K562 (cell line): ENCODE results near the gene ADAMTS14. TPM values are rescaled to one million over a fixed set of nuclear protein-coding genes. Genes with fewer than 3 reads are reported as not detected.

ENCODE experiments used
- ILK ChIP-seq: fragments of 450-650 bp; IDR thresholded peaks from 2 replicates; pipeline ENCODE4 v1.6.1; 2016; ENCODE audit warnings: missing genetic modification characterization, low read depth, mild to moderate bottlenecking, missing compliant biosample characterization, moderate library complexity, borderline replicate concordance
- JUNB ChIP-seq: fragments of 450-650 bp; formaldehyde crosslinking; conservative IDR thresholded peaks from 2 replicates; pipeline ENCODE4 v1.4.0; 2020; ENCODE audit warnings: mild to moderate bottlenecking
- polyA plus RNA-seq, 8 experiments: library from polyadenylated mRNA; depleted of rRNA in 4 of 8; stranded (reverse) in 5 of 8; unstranded in 3 of 8; fragments of >200 nt; fragmentation: Nextera tagmentation in 2 of 8; fragmentation: Illumina TruSeq in 1 of 8; extraction: Ambion mirVana in 2 of 8; extraction: Trizol in 1 of 8; gene quantifications; 2 replicates each; pipeline versions ENCODE4 v1.2.1 to v1.2.3, GENCODE V29; 2011 to 2014; ENCODE audit warnings: inconsistent platforms in 1 of 8, missing spikeins in 1 of 8
- total RNA-seq, 7 experiments: library from RNA; depleted of rRNA in 6 of 7; stranded (reverse); fragments of >200 nt in 6 of 7; fragmentation: Illumina TruSeq in 2 of 7; extraction: Trizol in 2 of 7; gene quantifications; 2 replicates each; pipeline versions ENCODE4 v1.2.1 to v1.2.3, GENCODE V29; 2011 to 2021; ENCODE audit warnings: low replicate concordance in 1 of 7
- TF ChIP-seq, protein P1 (sequence below): fragments of 250-450 bp; sonication (Bioruptor Pico); IDR thresholded peaks from 2 replicates; pipeline ENCODE4 v1.4.0; 2020
- TF ChIP-seq, protein P2 (sequence below): fragments of 250-450 bp; sonication (Bioruptor Pico); IDR thresholded peaks from 2 replicates; pipeline ENCODE4 v1.8.0; 2022; ENCODE audit warnings: inconsistent platforms
- TF ChIP-seq, protein P3 (sequence below): sonication (generic); formaldehyde crosslinking; IDR thresholded peaks from 2 replicates; pipeline ENCODE4 v1.8.0; 2022; ENCODE audit warnings: missing genetic modification reagents, mild to moderate bottlenecking, borderline replicate concordance
- TF ChIP-seq, protein P4 (sequence below), 3 experiments: fragments of 200-800 bp in 1 of 3; fragments of 250-450 bp in 1 of 3; fragments of 450-650 bp in 1 of 3; sonication (Bioruptor Pico) in 1 of 3; sonication (Bioruptor generic) in 1 of 3; formaldehyde crosslinking in 1 of 3; IDR thresholded peaks; 2 replicates each; pipeline versions ENCODE4 v1.6.1 to v1.8.0; 2016 to 2022; ENCODE audit warnings: mild to moderate bottlenecking in 2 of 3, missing genetic modification characterization in 2 of 3, missing compliant biosample characterization in 1 of 3, moderate library complexity in 1 of 3

ADAMTS14 gene
- total and polyA plus RNA-seq, 9 of the 15 experiments (the other 6 are each of a cell fraction or from before 2014, with no cell fraction given): 0.04 to 37.4 (median 15.9) TPM

DNA sequence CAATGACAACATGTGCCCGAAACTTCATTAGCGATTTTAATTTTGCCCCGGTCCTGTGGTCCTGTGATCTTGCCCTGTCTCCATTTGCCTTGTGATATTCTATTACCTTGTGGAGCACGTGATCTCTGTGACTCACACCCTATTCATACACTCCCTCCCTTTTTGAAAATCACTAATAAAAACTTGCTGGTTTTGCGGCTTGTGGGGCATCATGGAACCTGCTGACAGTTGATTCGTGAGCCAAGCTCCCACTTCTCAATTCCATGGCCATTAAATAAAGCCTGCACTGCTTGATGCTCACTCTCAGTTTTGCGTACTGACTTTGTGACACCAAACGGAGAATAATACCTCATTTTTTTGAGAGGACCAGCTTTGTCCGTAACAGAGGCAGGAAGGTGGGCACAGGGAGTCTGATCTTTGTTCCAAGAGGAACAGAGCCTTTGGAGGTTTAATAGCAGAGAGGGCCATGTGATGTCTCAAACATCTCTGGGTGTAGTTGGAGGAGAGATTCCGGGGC is 3.8 kb upstream of the ADAMTS14 start (continued):
- TF ChIP-seq, protein P1, sequence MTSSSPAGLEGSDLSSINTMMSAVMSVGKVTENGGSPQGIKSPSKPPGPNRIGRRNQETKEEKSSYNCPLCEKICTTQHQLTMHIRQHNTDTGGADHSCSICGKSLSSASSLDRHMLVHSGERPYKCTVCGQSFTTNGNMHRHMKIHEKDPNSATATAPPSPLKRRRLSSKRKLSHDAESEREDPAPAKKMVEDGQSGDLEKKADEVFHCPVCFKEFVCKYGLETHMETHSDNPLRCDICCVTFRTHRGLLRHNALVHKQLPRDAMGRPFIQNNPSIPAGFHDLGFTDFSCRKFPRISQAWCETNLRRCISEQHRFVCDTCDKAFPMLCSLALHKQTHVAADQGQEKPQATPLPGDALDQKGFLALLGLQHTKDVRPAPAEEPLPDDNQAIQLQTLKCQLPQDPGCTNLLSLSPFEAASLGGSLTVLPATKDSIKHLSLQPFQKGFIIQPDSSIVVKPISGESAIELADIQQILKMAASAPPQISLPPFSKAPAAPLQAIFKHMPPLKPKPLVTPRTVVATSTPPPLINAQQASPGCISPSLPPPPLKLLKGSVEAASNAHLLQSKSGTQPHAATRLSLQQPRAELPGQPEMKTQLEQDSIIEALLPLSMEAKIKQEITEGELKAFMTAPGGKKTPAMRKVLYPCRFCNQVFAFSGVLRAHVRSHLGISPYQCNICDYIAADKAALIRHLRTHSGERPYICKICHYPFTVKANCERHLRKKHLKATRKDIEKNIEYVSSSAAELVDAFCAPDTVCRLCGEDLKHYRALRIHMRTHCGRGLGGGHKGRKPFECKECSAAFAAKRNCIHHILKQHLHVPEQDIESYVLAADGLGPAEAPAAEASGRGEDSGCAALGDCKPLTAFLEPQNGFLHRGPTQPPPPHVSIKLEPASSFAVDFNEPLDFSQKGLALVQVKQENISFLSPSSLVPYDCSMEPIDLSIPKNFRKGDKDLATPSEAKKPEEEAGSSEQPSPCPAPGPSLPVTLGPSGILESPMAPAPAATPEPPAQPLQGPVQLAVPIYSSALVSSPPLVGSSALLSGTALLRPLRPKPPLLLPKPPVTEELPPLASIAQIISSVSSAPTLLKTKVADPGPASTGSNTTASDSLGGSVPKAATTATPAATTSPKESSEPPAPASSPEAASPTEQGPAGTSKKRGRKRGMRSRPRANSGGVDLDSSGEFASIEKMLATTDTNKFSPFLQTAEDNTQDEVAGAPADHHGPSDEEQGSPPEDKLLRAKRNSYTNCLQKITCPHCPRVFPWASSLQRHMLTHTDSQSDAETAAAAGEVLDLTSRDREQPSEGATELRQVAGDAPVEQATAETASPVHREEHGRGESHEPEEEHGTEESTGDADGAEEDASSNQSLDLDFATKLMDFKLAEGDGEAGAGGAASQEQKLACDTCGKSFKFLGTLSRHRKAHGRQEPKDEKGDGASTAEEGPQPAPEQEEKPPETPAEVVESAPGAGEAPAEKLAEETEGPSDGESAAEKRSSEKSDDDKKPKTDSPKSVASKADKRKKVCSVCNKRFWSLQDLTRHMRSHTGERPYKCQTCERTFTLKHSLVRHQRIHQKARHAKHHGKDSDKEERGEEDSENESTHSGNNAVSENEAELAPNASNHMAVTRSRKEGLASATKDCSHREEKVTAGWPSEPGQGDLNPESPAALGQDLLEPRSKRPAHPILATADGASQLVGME: peak; percentile 80; the same call in 1 of the 2 replicates
- TF ChIP-seq, protein P2, sequence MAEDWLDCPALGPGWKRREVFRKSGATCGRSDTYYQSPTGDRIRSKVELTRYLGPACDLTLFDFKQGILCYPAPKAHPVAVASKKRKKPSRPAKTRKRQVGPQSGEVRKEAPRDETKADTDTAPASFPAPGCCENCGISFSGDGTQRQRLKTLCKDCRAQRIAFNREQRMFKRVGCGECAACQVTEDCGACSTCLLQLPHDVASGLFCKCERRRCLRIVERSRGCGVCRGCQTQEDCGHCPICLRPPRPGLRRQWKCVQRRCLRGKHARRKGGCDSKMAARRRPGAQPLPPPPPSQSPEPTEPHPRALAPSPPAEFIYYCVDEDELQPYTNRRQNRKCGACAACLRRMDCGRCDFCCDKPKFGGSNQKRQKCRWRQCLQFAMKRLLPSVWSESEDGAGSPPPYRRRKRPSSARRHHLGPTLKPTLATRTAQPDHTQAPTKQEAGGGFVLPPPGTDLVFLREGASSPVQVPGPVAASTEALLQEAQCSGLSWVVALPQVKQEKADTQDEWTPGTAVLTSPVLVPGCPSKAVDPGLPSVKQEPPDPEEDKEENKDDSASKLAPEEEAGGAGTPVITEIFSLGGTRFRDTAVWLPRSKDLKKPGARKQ (CRISPR knock-in tag): no peak
- TF ChIP-seq ILK (tag): no peak
- TF ChIP-seq, protein P3, sequence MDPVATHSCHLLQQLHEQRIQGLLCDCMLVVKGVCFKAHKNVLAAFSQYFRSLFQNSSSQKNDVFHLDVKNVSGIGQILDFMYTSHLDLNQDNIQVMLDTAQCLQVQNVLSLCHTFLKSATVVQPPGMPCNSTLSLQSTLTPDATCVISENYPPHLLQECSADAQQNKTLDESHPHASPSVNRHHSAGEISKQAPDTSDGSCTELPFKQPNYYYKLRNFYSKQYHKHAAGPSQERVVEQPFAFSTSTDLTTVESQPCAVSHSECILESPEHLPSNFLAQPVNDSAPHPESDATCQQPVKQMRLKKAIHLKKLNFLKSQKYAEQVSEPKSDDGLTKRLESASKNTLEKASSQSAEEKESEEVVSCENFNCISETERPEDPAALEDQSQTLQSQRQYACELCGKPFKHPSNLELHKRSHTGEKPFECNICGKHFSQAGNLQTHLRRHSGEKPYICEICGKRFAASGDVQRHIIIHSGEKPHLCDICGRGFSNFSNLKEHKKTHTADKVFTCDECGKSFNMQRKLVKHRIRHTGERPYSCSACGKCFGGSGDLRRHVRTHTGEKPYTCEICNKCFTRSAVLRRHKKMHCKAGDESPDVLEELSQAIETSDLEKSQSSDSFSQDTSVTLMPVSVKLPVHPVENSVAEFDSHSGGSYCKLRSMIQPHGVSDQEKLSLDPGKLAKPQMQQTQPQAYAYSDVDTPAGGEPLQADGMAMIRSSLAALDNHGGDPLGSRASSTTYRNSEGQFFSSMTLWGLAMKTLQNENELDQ (CRISPR knock-in tag): no peak
- TF ChIP-seq JUNB: no peak
- TF ChIP-seq, protein P4, sequence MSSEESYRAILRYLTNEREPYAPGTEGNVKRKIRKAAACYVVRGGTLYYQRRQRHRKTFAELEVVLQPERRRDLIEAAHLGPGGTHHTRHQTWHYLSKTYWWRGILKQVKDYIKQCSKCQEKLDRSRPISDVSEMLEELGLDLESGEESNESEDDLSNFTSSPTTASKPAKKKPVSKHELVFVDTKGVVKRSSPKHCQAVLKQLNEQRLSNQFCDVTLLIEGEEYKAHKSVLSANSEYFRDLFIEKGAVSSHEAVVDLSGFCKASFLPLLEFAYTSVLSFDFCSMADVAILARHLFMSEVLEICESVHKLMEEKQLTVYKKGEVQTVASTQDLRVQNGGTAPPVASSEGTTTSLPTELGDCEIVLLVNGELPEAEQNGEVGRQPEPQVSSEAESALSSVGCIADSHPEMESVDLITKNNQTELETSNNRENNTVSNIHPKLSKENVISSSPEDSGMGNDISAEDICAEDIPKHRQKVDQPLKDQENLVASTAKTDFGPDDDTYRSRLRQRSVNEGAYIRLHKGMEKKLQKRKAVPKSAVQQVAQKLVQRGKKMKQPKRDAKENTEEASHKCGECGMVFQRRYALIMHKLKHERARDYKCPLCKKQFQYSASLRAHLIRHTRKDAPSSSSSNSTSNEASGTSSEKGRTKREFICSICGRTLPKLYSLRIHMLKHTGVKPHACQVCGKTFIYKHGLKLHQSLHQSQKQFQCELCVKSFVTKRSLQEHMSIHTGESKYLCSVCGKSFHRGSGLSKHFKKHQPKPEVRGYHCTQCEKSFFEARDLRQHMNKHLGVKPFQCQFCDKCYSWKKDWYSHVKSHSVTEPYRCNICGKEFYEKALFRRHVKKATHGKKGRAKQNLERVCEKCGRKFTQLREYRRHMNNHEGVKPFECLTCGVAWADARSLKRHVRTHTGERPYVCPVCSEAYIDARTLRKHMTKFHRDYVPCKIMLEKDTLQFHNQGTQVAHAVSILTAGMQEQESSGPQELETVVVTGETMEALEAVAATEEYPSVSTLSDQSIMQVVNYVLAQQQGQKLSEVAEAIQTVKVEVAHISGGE (CRISPR knock-in tag; IDR thresholded peaks at IDR 0.05): peak in 1 of 3 experiments; percentile 35; a peak in 1 of 6 replicates
